ENCODE results near the gene CRIP2.

Gene CRIP2

DNA sequence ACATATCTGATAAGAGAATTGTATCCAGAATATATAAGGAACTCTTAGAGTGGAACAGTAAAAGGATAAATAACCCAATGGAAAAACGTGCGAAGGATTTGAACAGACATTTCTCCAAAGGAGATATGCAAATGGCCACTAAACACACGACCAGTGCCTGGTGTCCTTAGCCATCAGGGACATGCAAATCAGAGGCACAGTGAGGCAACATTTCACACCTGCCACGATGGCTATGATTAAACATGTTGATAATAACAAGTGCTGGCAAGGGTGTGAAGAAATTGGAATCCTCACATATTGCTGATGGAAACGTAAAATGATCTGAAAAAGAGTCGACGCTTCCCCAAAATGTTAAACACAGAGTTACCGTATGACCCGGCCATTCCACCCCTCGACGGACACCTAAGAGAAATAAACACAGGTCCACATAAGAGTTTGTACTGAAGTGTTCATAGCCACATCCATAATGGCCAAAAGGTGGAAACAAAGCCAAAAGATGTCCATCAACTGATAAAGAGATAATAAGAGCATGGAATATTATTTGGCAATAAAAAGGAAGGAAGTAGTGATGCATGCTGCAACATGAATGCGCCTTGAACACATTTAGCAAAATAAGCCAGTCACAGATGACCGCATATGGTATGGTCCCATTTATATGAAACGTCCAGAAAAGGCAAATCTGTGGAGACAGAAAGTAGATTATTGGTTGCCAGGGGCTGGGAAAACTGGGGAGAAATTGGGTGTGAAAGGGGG is 45.5 kb downstream of the CRIP2 start:
- Histone ChIP-seq H3K4me1 (no peaks in the 10 kb centered on the region), H3K27me3 (peaks cover 0 to 18% of the 10 kb centered on the region in 2 donors), H3K4me3 (no peak overlapping the region), H3K9me3 (no peaks in the 10 kb centered on the region), H3K36me3 (no peaks in the 10 kb centered on the region), H3K27ac (no peak overlapping the region)
- TF ChIP-seq, protein P1, sequence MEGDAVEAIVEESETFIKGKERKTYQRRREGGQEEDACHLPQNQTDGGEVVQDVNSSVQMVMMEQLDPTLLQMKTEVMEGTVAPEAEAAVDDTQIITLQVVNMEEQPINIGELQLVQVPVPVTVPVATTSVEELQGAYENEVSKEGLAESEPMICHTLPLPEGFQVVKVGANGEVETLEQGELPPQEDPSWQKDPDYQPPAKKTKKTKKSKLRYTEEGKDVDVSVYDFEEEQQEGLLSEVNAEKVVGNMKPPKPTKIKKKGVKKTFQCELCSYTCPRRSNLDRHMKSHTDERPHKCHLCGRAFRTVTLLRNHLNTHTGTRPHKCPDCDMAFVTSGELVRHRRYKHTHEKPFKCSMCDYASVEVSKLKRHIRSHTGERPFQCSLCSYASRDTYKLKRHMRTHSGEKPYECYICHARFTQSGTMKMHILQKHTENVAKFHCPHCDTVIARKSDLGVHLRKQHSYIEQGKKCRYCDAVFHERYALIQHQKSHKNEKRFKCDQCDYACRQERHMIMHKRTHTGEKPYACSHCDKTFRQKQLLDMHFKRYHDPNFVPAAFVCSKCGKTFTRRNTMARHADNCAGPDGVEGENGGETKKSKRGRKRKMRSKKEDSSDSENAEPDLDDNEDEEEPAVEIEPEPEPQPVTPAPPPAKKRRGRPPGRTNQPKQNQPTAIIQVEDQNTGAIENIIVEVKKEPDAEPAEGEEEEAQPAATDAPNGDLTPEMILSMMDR (IDR thresholded peaks at IDR 0.05): no peak
- intact Hi-C loops (cut with DNase I; ENCODE audit: low total_unique reads): no loop called here
- DNase-seq: no peak

GRCh38 chr14:105525326-105525725 is 50.7 kb downstream of the CRIP2 start:
- DNase-seq: no peak
- H3K36me3 ChIP-seq: peaks cover 0 to 8% (median 4%) of the 10 kb centered on the region in 3 donors
- TF ChIP-seq, protein P1 (IDR thresholded peaks at IDR 0.05): no peak
- intact Hi-C loops (cut with DNase I; ENCODE audit: low total_unique reads): loop anchor here (5.0 kb wide), 2 partner anchors 33 to 78 kb away; partner anchors contain the start of gene TEDC1
- no peak overlapping the region for H3K4me3 ChIP-seq
- peaks cover 0 to 39% of the 10 kb centered on the region in 2 donors for H3K27me3 ChIP-seq
- no peak overlapping the region for H3K27ac ChIP-seq
- H3K4me1 ChIP-seq: peaks cover 0 to 39% (median 33%) of the 10 kb centered on the region in 4 donors
- no peaks in the 10 kb centered on the region for H3K9me3 ChIP-seq

- H3K9me3 ChIP-seq: no peaks in the 10 kb centered on the region
- TF ChIP-seq, protein P1 (IDR thresholded peaks at IDR 0.05): no peak
- H3K27me3 ChIP-seq: peaks cover 0 to 47% of the 10 kb centered on the region in 2 donors
- DNase-seq: peak in 1 of 2 donors; percentile 64
- peak within 1 kb of the TSS; percentile 54 to 67 for H3K4me3 ChIP-seq
- intact Hi-C loops (cut with DNase I; ENCODE audit: low total_unique reads): loop anchor here (5.0 kb wide), 2 partner anchors 34 to 79 kb away; partner anchors contain the start of gene TEDC1
- peaks cover 0 to 8% (median 4%) of the 10 kb centered on the region in 3 donors for H3K36me3 ChIP-seq
- H3K27ac ChIP-seq: peak within 1 kb of the TSS; percentile 26 to 41
- peaks cover 0 to 39% (median 33%) of the 10 kb centered on the region in 4 donors for H3K4me1 ChIP-seq
Measured at GRCh38 chr14:105525861-105526775, 51.5 kb downstream of the CRIP2 start, which contains the start of gene TMEM121. Gene TMEM121, plus strand, starts transcription at chr14:105526583. Its CDS starts 2,252 bp downstream, at chr14:105528835.

- Histone ChIP-seq H3K4me3 (peak overlapping the region; percentile 54 to 67), H3K36me3 (peaks cover 0 to 8% (median 4%) of the 10 kb centered on the region in 3 donors), H3K4me1 (peaks cover 0 to 39% (median 33%) of the 10 kb centered on the region in 4 donors), H3K27me3 (peaks cover 0 to 48% of the 10 kb centered on the region in 2 donors), H3K9me3 (no peaks in the 10 kb centered on the region), H3K27ac (peak overlapping the region; percentile 26 to 37)
- TF ChIP-seq, protein P1 (IDR thresholded peaks at IDR 0.05): no peak
- intact Hi-C loops (cut with DNase I; ENCODE audit: low total_unique reads): loop anchor here (5.0 kb wide), 2 partner anchors 35 to 80 kb away; partner anchors contain the start of gene TEDC1
- peak in 1 of 2 donors; percentile 65 for DNase-seq
Measured at GRCh38 chr14:105526776-105527380, 52.3 kb downstream of the CRIP2 start.

GRCh38 chr14:105527381-105527825 is 52.8 kb downstream of the CRIP2 start:
- Histone ChIP-seq H3K4me3 (peak overlapping the region; percentile 54 to 67), H3K4me1 (peaks cover 0 to 39% (median 33%) of the 10 kb centered on the region in 4 donors), H3K27me3 (peaks cover 0 to 46% of the 10 kb centered on the region in 2 donors), H3K9me3 (no peaks in the 10 kb centered on the region), H3K27ac (peak overlapping the region; percentile 26 to 37), H3K36me3 (peaks cover 0 to 8% (median 4%) of the 10 kb centered on the region in 3 donors)
- intact Hi-C loops (cut with DNase I; ENCODE audit: low total_unique reads): loop anchor here (5.0 kb wide), 2 partner anchors 35 to 80 kb away; partner anchors contain the start of gene TEDC1
- TF ChIP-seq, protein P1 (IDR thresholded peaks at IDR 0.05): no peak
- peak in 1 of 2 donors; percentile 64 for DNase-seq

All from tibial artery (tissue), 4 donors.